HepG2 (cell line): ENCODE measurements around the gene ABCA2. TPM values are rescaled to one million over a fixed set of nuclear protein-coding genes. Genes with fewer than 3 reads are reported as not detected.

ENCODE experiments used
- ARNT2 ChIP-seq: sonication (generic); formaldehyde crosslinking; IDR thresholded peaks from 2 replicates; pipeline ENCODE4 v1.8.0; 2022; ENCODE audit warnings: mild to moderate bottlenecking, low read depth, missing genetic modification reagents, moderate library complexity
- DMAP1 ChIP-seq: IDR thresholded peaks from 2 replicates; pipeline ENCODE4 v1.6.1; 2016
- FOXK2 ChIP-seq: fragments of 450-650 bp; IDR thresholded peaks from 2 replicates; pipeline ENCODE4 v1.6.1; 2016
- GFI1 ChIP-seq: sonication (generic); formaldehyde crosslinking; IDR thresholded peaks from 2 replicates; pipeline ENCODE4 v1.5.0; 2020; ENCODE audit warnings: missing genetic modification reagents, mild to moderate bottlenecking, borderline replicate concordance
- RARG ChIP-seq: sonication (generic); formaldehyde crosslinking; IDR thresholded peaks from 2 replicates; pipeline ENCODE4 v1.4.0; 2020; ENCODE audit warnings: low read depth, mild to moderate bottlenecking, missing genetic modification reagents
- RFX5 ChIP-seq: IDR thresholded peaks from 2 replicates; pipeline ENCODE4 v1.6.1; 2011; ENCODE audit warnings: low read depth, low read length, improper control_type of control experiment
- SAFB2 ChIP-seq: sonication (generic); formaldehyde crosslinking; IDR thresholded peaks from 2 replicates; pipeline ENCODE4 v1.5.1; 2020; ENCODE audit warnings: missing genetic modification reagents, low read depth, mild to moderate bottlenecking, borderline replicate concordance
- SCMH1 ChIP-seq: sonication (generic); formaldehyde crosslinking; IDR thresholded peaks from 2 replicates; pipeline ENCODE4 v1.9.0; 2021; ENCODE audit warnings: missing genetic modification reagents, mild to moderate bottlenecking, borderline replicate concordance
- SP4 ChIP-seq: sonication (generic); formaldehyde crosslinking; IDR thresholded peaks from 2 replicates; pipeline ENCODE4 v1.8.1; 2023; ENCODE audit warnings: mild to moderate bottlenecking, missing genetic modification reagents
- ZC3H13 ChIP-seq: sonication (generic); formaldehyde crosslinking; IDR thresholded peaks from 2 replicates; pipeline ENCODE4 v1.8.1; 2023; ENCODE audit warnings: mild to moderate bottlenecking, missing genetic modification reagents, moderate library complexity
- ZFP41 ChIP-seq: sonication (generic); formaldehyde crosslinking; IDR thresholded peaks from 2 replicates; pipeline ENCODE4 v1.4.0; 2020; ENCODE audit warnings: mild to moderate bottlenecking, missing genetic modification reagents, borderline replicate concordance
- ZNF230 ChIP-seq: sonication (generic); formaldehyde crosslinking; IDR thresholded peaks from 2 replicates; pipeline ENCODE4 v1.4.0; 2020; ENCODE audit warnings: mild to moderate bottlenecking, missing genetic modification reagents
- ZNF263 ChIP-seq: sonication (generic); formaldehyde crosslinking; IDR thresholded peaks from 2 replicates; pipeline ENCODE4 v1.4.0; 2020; ENCODE audit warnings: missing genetic modification reagents
- ZNF33A ChIP-seq: sonication (generic); formaldehyde crosslinking; IDR thresholded peaks from 2 replicates; pipeline ENCODE4 v1.5.1; 2020; ENCODE audit warnings: missing genetic modification reagents, mild to moderate bottlenecking, moderate library complexity, borderline replicate concordance
- polyA plus RNA-seq, 8 experiments: library from polyadenylated mRNA; depleted of rRNA in 3 of 8; stranded (reverse) in 7 of 8; unstranded in 1 of 8; fragments of >200 nt; fragmentation: Illumina TruSeq in 4 of 8; extraction: Trizol in 4 of 8; gene quantifications; 2 replicates each; pipeline versions ENCODE4 v1.2.1 to v1.2.3, GENCODE V29; 2011 to 2016; ENCODE audit warnings: low read depth in 4 of 8, missing spikeins in 1 of 8, mixed read lengths in 1 of 8; ENCODE audit not compliant: insufficient read depth in 1 of 8
- total RNA-seq, 5 experiments: library from RNA; depleted of rRNA; stranded (reverse); fragments of >200 nt; fragmentation: Illumina TruSeq; extraction: Trizol; gene quantifications; 2 replicates each; pipeline ENCODE4 v1.2.3, GENCODE V29; 2016; ENCODE audit warnings: low read depth in 1 of 5
- TF ChIP-seq, protein P1 (sequence below): IDR thresholded peaks from 2 replicates; pipeline ENCODE4 v1.6.1; 2018; ENCODE audit warnings: missing genetic modification reagents, mild to moderate bottlenecking, missing compliant biosample characterization
- TF ChIP-seq, protein P2 (sequence below): sonication (generic); formaldehyde crosslinking; IDR thresholded peaks from 2 replicates; pipeline ENCODE4 v1.4.0; 2020; ENCODE audit warnings: missing genetic modification reagents, borderline replicate concordance
- TF ChIP-seq, protein P3 (sequence below): IDR thresholded peaks from 2 replicates; pipeline ENCODE4 v1.4.0; 2020; ENCODE audit warnings: mild to moderate bottlenecking, missing genetic modification reagents
- TF ChIP-seq, protein P4 (sequence below): sonication (generic); formaldehyde crosslinking; IDR thresholded peaks from 2 replicates; pipeline ENCODE4 v1.5.0; 2020; ENCODE audit warnings: mild to moderate bottlenecking, missing genetic modification reagents

Gene ABCA2
- total and polyA plus RNA-seq, 2 of the 13 experiments (the other 11 are each of a cell fraction or from before 2014, with no cell fraction given) = 2.9 to 19.2 TPM

DNA sequence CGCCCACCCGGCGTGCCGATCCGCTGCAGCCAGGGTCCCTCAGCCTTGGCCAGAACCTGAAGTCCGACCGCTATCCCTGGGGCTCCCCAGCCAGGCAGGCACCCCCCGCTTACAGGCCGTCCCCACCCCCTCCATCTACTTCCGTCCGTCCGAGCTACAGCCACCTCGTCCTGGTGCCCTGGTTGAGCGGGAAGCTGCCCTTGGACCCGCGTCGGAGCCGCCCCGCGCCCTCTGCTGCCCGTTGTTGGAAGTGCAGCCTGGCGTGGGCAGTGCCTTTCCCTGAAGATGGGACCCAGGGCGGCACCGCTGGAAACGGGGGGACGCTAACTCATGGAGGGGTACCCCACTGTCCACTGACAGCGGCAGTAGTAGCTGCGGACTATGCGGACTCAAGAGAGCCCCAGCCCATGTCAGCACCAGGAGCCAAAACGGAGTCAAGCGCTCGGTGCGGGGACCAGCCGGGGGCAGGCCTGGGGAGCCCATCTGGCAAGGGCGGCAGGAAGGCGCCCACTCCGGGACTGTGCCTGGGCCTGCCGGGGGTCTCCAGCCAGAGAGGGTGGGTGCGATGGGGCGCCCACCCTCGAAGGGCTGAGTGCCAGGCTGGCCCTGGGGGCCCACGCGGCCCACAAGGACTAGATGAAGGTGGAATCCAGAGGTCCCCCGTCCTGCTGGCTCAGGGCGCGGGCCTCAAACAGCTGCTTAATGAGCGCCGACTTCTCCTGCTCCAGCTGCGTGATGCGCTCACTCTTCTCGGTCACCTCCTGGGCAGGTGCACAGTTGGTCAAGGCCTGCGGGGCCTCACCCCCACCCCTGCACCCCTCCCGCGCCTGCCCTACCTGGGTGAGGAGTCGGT, 36.2 kb upstream of the ABCA2 start (continued):
- TF ChIP-seq, protein P1, sequence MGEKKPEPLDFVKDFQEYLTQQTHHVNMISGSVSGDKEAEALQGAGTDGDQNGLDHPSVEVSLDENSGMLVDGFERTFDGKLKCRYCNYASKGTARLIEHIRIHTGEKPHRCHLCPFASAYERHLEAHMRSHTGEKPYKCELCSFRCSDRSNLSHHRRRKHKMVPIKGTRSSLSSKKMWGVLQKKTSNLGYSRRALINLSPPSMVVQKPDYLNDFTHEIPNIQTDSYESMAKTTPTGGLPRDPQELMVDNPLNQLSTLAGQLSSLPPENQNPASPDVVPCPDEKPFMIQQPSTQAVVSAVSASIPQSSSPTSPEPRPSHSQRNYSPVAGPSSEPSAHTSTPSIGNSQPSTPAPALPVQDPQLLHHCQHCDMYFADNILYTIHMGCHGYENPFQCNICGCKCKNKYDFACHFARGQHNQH (CRISPR knock-in tag) = peak; percentile 59; the same call in 1 of the 2 replicates
- TF ChIP-seq ZNF33A (no peak), SAFB2 (CRISPR knock-in tag) (no peak), RARG (CRISPR knock-in tag) (no peak), ZNF263 (CRISPR knock-in tag) (no peak), RFX5 (no peak), SCMH1 (CRISPR knock-in tag) (no peak), FOXK2 (no peak), ZC3H13 (CRISPR knock-in tag) (no peak; the same call in 1 of the 2 replicates), ARNT2 (CRISPR knock-in tag) (no peak), SP4 (CRISPR knock-in tag) (no peak), GFI1 (CRISPR knock-in tag) (no peak), DMAP1 (CRISPR knock-in tag) (no peak), ZNF230 (CRISPR knock-in tag) (no peak), ZFP41 (no peak)
- TF ChIP-seq, protein P2, sequence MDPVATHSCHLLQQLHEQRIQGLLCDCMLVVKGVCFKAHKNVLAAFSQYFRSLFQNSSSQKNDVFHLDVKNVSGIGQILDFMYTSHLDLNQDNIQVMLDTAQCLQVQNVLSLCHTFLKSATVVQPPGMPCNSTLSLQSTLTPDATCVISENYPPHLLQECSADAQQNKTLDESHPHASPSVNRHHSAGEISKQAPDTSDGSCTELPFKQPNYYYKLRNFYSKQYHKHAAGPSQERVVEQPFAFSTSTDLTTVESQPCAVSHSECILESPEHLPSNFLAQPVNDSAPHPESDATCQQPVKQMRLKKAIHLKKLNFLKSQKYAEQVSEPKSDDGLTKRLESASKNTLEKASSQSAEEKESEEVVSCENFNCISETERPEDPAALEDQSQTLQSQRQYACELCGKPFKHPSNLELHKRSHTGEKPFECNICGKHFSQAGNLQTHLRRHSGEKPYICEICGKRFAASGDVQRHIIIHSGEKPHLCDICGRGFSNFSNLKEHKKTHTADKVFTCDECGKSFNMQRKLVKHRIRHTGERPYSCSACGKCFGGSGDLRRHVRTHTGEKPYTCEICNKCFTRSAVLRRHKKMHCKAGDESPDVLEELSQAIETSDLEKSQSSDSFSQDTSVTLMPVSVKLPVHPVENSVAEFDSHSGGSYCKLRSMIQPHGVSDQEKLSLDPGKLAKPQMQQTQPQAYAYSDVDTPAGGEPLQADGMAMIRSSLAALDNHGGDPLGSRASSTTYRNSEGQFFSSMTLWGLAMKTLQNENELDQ (CRISPR knock-in tag) = no peak
- TF ChIP-seq, protein P3, sequence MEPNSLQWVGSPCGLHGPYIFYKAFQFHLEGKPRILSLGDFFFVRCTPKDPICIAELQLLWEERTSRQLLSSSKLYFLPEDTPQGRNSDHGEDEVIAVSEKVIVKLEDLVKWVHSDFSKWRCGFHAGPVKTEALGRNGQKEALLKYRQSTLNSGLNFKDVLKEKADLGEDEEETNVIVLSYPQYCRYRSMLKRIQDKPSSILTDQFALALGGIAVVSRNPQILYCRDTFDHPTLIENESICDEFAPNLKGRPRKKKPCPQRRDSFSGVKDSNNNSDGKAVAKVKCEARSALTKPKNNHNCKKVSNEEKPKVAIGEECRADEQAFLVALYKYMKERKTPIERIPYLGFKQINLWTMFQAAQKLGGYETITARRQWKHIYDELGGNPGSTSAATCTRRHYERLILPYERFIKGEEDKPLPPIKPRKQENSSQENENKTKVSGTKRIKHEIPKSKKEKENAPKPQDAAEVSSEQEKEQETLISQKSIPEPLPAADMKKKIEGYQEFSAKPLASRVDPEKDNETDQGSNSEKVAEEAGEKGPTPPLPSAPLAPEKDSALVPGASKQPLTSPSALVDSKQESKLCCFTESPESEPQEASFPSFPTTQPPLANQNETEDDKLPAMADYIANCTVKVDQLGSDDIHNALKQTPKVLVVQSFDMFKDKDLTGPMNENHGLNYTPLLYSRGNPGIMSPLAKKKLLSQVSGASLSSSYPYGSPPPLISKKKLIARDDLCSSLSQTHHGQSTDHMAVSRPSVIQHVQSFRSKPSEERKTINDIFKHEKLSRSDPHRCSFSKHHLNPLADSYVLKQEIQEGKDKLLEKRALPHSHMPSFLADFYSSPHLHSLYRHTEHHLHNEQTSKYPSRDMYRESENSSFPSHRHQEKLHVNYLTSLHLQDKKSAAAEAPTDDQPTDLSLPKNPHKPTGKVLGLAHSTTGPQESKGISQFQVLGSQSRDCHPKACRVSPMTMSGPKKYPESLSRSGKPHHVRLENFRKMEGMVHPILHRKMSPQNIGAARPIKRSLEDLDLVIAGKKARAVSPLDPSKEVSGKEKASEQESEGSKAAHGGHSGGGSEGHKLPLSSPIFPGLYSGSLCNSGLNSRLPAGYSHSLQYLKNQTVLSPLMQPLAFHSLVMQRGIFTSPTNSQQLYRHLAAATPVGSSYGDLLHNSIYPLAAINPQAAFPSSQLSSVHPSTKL = 0 out of 2 replicates have a peak, but pooled peaks have one; percentile 22
- TF ChIP-seq, protein P4, sequence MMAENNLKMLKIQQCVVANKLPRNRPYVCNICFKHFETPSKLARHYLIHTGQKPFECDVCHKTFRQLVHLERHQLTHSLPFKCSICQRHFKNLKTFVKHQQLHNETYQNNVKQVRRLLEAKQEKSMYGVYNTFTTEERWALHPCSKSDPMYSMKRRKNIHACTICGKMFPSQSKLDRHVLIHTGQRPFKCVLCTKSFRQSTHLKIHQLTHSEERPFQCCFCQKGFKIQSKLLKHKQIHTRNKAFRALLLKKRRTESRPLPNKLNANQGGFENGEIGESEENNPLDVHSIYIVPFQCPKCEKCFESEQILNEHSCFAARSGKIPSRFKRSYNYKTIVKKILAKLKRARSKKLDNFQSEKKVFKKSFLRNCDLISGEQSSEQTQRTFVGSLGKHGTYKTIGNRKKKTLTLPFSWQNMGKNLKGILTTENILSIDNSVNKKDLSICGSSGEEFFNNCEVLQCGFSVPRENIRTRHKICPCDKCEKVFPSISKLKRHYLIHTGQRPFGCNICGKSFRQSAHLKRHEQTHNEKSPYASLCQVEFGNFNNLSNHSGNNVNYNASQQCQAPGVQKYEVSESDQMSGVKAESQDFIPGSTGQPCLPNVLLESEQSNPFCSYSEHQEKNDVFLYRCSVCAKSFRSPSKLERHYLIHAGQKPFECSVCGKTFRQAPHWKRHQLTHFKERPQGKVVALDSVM (CRISPR knock-in tag) = no peak
